HCT116 (cell line): ENCODE results near the gene VDAC1.

Experiments used
- EZH2 ChIP-seq: fragments of 200-600 bp; sonication (generic); IDR thresholded peaks from 2 replicates; pipeline ENCODE4 v1.6.1; 2017; ENCODE audit warnings: antibody characterized with exemption, mixed run types
- JUND ChIP-seq: IDR thresholded peaks from 2 replicates; pipeline ENCODE4 v1.6.1; 2012
- RAD21 ChIP-seq: IDR thresholded peaks from 2 replicates; pipeline ENCODE4 v1.6.1; 2012; ENCODE audit warnings: low read depth, mild to moderate bottlenecking
- REST ChIP-seq: IDR thresholded peaks from 2 replicates; pipeline ENCODE4 v1.6.1; 2012; ENCODE audit warnings: low read depth
- SIN3A ChIP-seq: IDR thresholded peaks from 2 replicates; pipeline ENCODE4 v1.6.1; 2012; ENCODE audit warnings: low read depth
- SP1 ChIP-seq: IDR thresholded peaks from 2 replicates; pipeline ENCODE4 v1.6.1; 2012; ENCODE audit warnings: low read depth
- TF ChIP-seq, protein P1 (sequence below), 3 experiments: fragments of 200-600 bp in 1 of 3; sonication (generic) in 1 of 3; IDR thresholded peaks in 2 of 3; conservative IDR thresholded peaks in 1 of 3; 2 replicates each; pipeline ENCODE4 v1.5.1; 2012 to 2017; ENCODE audit warnings: low read depth in 2 of 3, low read length in 2 of 3, antibody characterized with exemption in 1 of 3, borderline replicate concordance in 1 of 3, control low read depth in 1 of 3, mild to moderate bottlenecking in 1 of 3, mixed read lengths in 1 of 3, mixed run types in 1 of 3, moderate library complexity in 1 of 3; ENCODE audit not compliant: insufficient read depth in 1 of 3

DNA sequence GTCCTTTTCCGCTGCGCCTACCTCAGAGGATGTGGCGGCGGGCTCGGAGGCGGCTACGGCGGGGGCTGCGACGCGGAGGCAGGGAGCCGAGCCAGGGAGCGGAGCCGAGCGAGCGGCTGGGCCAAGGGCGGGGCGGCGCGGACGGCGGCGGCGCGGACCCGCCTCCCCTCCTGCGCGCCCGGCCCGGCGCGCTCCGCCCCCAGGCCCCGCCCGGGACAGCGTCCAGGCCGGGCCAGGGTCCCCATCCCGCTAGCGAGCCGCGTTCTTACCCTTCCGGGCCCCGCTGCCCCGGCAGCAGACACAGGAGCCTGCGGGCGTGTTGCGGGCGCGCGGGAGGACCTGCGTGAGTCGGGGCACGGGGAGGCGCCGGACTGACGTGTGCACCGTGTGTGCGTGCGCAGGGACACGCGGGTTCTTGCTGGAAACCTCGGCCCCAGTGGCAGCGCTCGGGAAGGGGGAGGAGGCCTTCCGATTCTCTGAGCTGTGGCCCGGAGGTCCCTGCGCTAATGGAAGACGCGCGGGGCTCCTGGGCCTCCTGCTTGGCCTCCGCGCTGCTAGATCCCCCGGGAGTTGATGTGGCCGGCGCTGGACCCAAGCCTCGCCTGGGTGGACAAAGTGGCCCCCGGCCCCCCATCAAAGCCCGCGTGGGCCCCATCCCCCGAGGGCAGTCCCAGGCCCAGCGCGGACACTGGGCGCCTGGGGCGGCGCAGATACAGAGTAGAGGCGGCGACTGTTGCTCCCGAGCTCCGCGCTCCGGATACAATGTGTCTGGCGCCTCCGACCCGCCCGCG lies at the start of gene VDAC1:
- no peak for TF ChIP-seq REST
- no peak for TF ChIP-seq SP1
- TF ChIP-seq, protein P1, sequence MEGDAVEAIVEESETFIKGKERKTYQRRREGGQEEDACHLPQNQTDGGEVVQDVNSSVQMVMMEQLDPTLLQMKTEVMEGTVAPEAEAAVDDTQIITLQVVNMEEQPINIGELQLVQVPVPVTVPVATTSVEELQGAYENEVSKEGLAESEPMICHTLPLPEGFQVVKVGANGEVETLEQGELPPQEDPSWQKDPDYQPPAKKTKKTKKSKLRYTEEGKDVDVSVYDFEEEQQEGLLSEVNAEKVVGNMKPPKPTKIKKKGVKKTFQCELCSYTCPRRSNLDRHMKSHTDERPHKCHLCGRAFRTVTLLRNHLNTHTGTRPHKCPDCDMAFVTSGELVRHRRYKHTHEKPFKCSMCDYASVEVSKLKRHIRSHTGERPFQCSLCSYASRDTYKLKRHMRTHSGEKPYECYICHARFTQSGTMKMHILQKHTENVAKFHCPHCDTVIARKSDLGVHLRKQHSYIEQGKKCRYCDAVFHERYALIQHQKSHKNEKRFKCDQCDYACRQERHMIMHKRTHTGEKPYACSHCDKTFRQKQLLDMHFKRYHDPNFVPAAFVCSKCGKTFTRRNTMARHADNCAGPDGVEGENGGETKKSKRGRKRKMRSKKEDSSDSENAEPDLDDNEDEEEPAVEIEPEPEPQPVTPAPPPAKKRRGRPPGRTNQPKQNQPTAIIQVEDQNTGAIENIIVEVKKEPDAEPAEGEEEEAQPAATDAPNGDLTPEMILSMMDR (IDR thresholded peaks at IDR 0.05 in 2 of 3, conservative IDR thresholded peaks at IDR 0.05 in 1 of 3; ENCODE audit: borderline replicate concordance in 1 of 3, insufficient read depth in 1 of 3, low read depth in 2 of 3, low read length in 2 of 3) = no peak
- TF ChIP-seq EZH2 = no peak
- TF ChIP-seq RAD21 = no peak
- TF ChIP-seq SIN3A = no peak
- no peak for TF ChIP-seq JUND
